CD14-positive monocyte (primary cell): ENCODE results near the gene NFS1. TPM values are rescaled to one million over a fixed set of nuclear protein-coding genes. Genes with fewer than 3 reads are reported as not detected.

Experiments
- DNase-seq, 3 donors: peaks; one replicate each; pipeline ENCODE4 v3.0.0-alpha.2; 2011 to 2022
- H2AFZ ChIP-seq: 2 replicates; pipeline ENCODE4 v1.6.0; 2012; ENCODE audit warnings: mild to moderate bottlenecking, low read depth, low read length, inconsistent platforms; ENCODE audit not compliant: insufficient read depth, poor library complexity, severe bottlenecking
- H3K27ac ChIP-seq, 2 donors: 1 replicate in 1 of 2; 2 replicates in 1 of 2; pipeline ENCODE4 v1.5.1; 2012 to 2013; ENCODE audit warnings: low read length in 2 of 2, control low read depth in 1 of 2, inconsistent platforms in 1 of 2, low read depth in 1 of 2, mild to moderate bottlenecking in 1 of 2
- H3K27me3 ChIP-seq, 2 donors: one replicate each; pipeline versions ENCODE4 v1.6.0 to v1.6.1; 2011 to 2013; ENCODE audit warnings: low read length in 2 of 2; ENCODE audit not compliant: control insufficient read depth in 2 of 2, insufficient read depth in 2 of 2
- H3K36me3 ChIP-seq, 2 donors: replicated peaks in 1 of 2; 1 replicate in 1 of 2; 2 replicates in 1 of 2; pipeline versions ENCODE4 v1.5.1 to v1.6.1; 2012 to 2013; ENCODE audit warnings: low read length in 2 of 2, control low read depth in 1 of 2, inconsistent platforms in 1 of 2, mild to moderate bottlenecking in 1 of 2; ENCODE audit not compliant: insufficient read depth in 2 of 2, control insufficient read depth in 1 of 2
- H3K4me1 ChIP-seq, 2 donors: 1 replicate in 1 of 2; 2 replicates in 1 of 2; pipeline versions ENCODE4 v1.5.1 to v1.6.1; 2012 to 2013; ENCODE audit warnings: low read length in 2 of 2, control low read depth in 1 of 2, inconsistent platforms in 1 of 2, mild to moderate bottlenecking in 1 of 2, moderate library complexity in 1 of 2; ENCODE audit not compliant: insufficient read depth in 2 of 2, control insufficient read depth in 1 of 2
- H3K4me2 ChIP-seq: replicated peaks from 2 replicates; pipeline ENCODE3; 2012; ENCODE audit warnings: low read length, moderate library complexity, mild to moderate bottlenecking; ENCODE audit not compliant: poor library complexity, severe bottlenecking; ENCODE audit errors: extremely low read depth
- H3K4me3 ChIP-seq, 3 experiments: fragments of 200-600 bp in 1 of 3; sonication (generic) in 1 of 3; replicated peaks in 1 of 3; 1 replicate in 2 of 3; 2 replicates in 1 of 3; pipeline ENCODE4 v1.5.1; 2011 to 2013; ENCODE audit warnings: low read length in 3 of 3, mild to moderate bottlenecking in 3 of 3, control low read depth in 2 of 3, low read depth in 2 of 3, inconsistent platforms in 1 of 3, moderate library complexity in 1 of 3
- H3K79me2 ChIP-seq: 2 replicates; pipeline ENCODE4 v1.6.0; 2012; ENCODE audit warnings: mild to moderate bottlenecking, control low read depth, inconsistent platforms, low read length, moderate library complexity; ENCODE audit not compliant: insufficient read depth
- H3K9ac ChIP-seq: 2 replicates; pipeline ENCODE4 v1.6.0; 2017; ENCODE audit warnings: low read length, mild to moderate bottlenecking; ENCODE audit not compliant: insufficient read depth, poor library complexity, severe bottlenecking
- H3K9me3 ChIP-seq, 2 donors: replicated peaks in 1 of 2; 1 replicate in 1 of 2; 2 replicates in 1 of 2; pipeline versions ENCODE4 v1.5.1 to v1.6.1; 2012 to 2013; ENCODE audit warnings: low read length in 2 of 2, control low read depth in 1 of 2; ENCODE audit not compliant: control insufficient read depth in 1 of 2, insufficient read depth in 1 of 2
- H4K20me1 ChIP-seq: 2 replicates; pipeline ENCODE4 v1.6.0; 2012; ENCODE audit warnings: mild to moderate bottlenecking, low read length, control low read depth, moderate library complexity; ENCODE audit not compliant: insufficient read depth
- H3K27ac Mint-ChIP-seq, 7 donors: one replicate each; pipeline ENCODE4 v1.8.0; 2020; ENCODE audit warnings: mild to moderate bottlenecking in 7 of 7, mixed read lengths in 7 of 7, moderate library complexity in 6 of 7, inconsistent platforms in 2 of 7
- H3K27me3 Mint-ChIP-seq, 3 donors: one replicate each; pipeline ENCODE4 v1.8.0; 2021 to 2022; ENCODE audit warnings: low read depth in 3 of 3, mild to moderate bottlenecking in 3 of 3, mixed read lengths in 3 of 3, moderate library complexity in 3 of 3, inconsistent platforms in 1 of 3
- H3K36me3 Mint-ChIP-seq, 2 donors: one replicate each; pipeline ENCODE4 v1.8.0; 2020; ENCODE audit warnings: mixed read lengths in 2 of 2, inconsistent platforms in 1 of 2, mild to moderate bottlenecking in 1 of 2
- H3K4me1 Mint-ChIP-seq: one replicate; pipeline ENCODE4 v1.8.0; 2020; ENCODE audit warnings: mild to moderate bottlenecking, mixed read lengths
- H3K4me3 Mint-ChIP-seq, 2 donors: one replicate each; pipeline ENCODE4 v1.8.0; 2020; ENCODE audit warnings: mild to moderate bottlenecking in 2 of 2, mixed read lengths in 2 of 2, moderate library complexity in 1 of 2
- H3K9me3 Mint-ChIP-seq, 7 donors: one replicate each; pipeline ENCODE4 v1.8.0; 2020 to 2022; ENCODE audit warnings: mixed read lengths in 7 of 7, mild to moderate bottlenecking in 6 of 7, moderate library complexity in 6 of 7, inconsistent platforms in 2 of 7
- CTCF ChIP-seq: fragments of 200-600 bp; IDR thresholded peaks from one replicate; pipeline ENCODE4 v1.8.0; 2022; ENCODE audit warnings: antibody characterized with exemption, mild to moderate bottlenecking
- WGBS: methylation state at CpG from one replicate; pipeline ENCODE4 v1.1.5; 2013; ENCODE audit warnings: missing lambda C conversion rate; ENCODE audit not compliant: insufficient coverage; 5-methylcytosine and 5-hydroxymethylcytosine counted together
- intact Hi-C, 2 donors: fragments of 100-400 bp; cut with micrococcal nuclease; formaldehyde crosslinking; loops; one replicate each; pipeline versions ENCODE4 v1.15.0 to v1.15.1; 2023
- polyA plus RNA-seq, 3 donors: library from polyadenylated mRNA; depleted of rRNA in 1 of 3; unstranded in 2 of 3; stranded (reverse) in 1 of 3; fragments of 300-500 nt in 2 of 3; fragments of >200 nt in 1 of 3; fragmentation: Illumina TruSeq in 2 of 3; gene quantifications; 1 replicate in 2 of 3; 2 replicates in 1 of 3; pipeline ENCODE4 v1.2.3, GENCODE V29; 2012 to 2021

NFS1 gene
- polyA plus RNA-seq, 3 donors: 18.1 to 21.4 (median 19.2) TPM

GRCh38 chr20:35654415-35654814 is 44.7 kb downstream of the NFS1 start:
- Histone ChIP-seq H3K79me2 (peaks cover 99% of the 10 kb centered on the region), H3K9me3 (no peaks in the 10 kb centered on the region), H3K4me3 (no peak overlapping the region), H4K20me1 (peaks cover 99% of the 10 kb centered on the region), H3K27me3 (no peaks in the 10 kb centered on the region), H3K27ac (no peak overlapping the region), H3K36me3 (peaks cover 47 to 80% of the 10 kb centered on the region in 2 donors), H3K9ac (no peak overlapping the region), H2AFZ (no peak overlapping the region), H3K4me1 (no peaks in the 10 kb centered on the region), H3K4me2 (no peak overlapping the region)
- no peak overlapping the region for H3K4me3 Mint-ChIP-seq
- intact Hi-C loops: no loop called here
- no peak for TF ChIP-seq CTCF
- peaks cover 18 to 19% of the 10 kb centered on the region in 2 donors for H3K36me3 Mint-ChIP-seq
- peaks cover 6% of the 10 kb centered on the region for H3K4me1 Mint-ChIP-seq
- H3K9me3 Mint-ChIP-seq: no peaks in the 10 kb centered on the region
- 98% methylated on average over 9 of the region's 9 CpGs for WGBS
- H3K27me3 Mint-ChIP-seq: no peaks in the 10 kb centered on the region
- H3K27ac Mint-ChIP-seq: no peak overlapping the region
- no peak for DNase-seq

DNA sequence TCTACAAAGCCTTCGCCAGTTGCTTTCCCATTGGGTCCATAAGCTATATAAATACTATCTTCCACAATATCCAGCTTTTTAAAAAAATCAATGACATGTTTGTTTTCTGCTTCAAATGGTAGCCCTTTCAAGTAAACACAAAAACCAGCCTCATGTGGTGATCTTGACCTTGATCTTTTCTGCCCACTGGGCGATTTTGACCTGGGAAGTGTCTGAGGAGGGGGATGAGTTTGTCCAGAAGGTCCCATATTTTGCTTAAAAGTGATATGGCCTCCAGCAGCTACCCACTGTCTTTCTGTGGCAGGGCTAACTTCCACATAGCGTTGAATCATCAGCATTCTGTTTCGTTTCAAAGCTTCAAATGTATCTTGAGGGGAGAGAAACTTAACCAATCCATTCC is 45.3 kb downstream of the NFS1 start:
- H3K4me1 Mint-ChIP-seq: peaks cover 6% of the 10 kb centered on the region
- Histone ChIP-seq H3K36me3 (peaks cover 47 to 82% of the 10 kb centered on the region in 2 donors), H4K20me1 (peaks cover 99% of the 10 kb centered on the region), H3K4me2 (no peak overlapping the region), H3K79me2 (peaks cover 98% of the 10 kb centered on the region), H2AFZ (no peak overlapping the region), H3K27me3 (no peaks in the 10 kb centered on the region), H3K4me3 (no peak overlapping the region), H3K9ac (no peak overlapping the region), H3K4me1 (no peaks in the 10 kb centered on the region), H3K27ac (no peak overlapping the region), H3K9me3 (no peaks in the 10 kb centered on the region)
- DNase-seq: no peak
- 85% methylated on average over 2 of the region's 4 CpGs for WGBS
- no peaks in the 10 kb centered on the region for H3K9me3 Mint-ChIP-seq
- H3K27ac Mint-ChIP-seq: no peak overlapping the region
- TF ChIP-seq CTCF: no peak
- peaks cover 19 to 23% of the 10 kb centered on the region in 2 donors for H3K36me3 Mint-ChIP-seq
- H3K4me3 Mint-ChIP-seq: no peak overlapping the region
- H3K27me3 Mint-ChIP-seq: no peaks in the 10 kb centered on the region
- intact Hi-C loops: no loop called here
